Smooth muscle cell (in vitro differentiated cells): ENCODE data around the gene CRYBG1. TPM values are rescaled to one million over a fixed set of nuclear protein-coding genes. Genes with fewer than 3 reads are reported as not detected.
"Not testable (repeated sequence)": the region's sequence is repeated elsewhere in the genome, so short reads cannot be mapped to it uniquely, and the experiment has no call there.

Experiments used
- DNase-seq: peaks from one replicate; lab custom pipeline; 2025; ENCODE audit not compliant: unreplicated experiment; lab: John Stamatoyannopoulos, UW
- H2AFZ ChIP-seq: fragments of 200-600 bp; sonication (generic); 2 replicates; pipeline ENCODE4 v1.6.0; 2016; ENCODE audit warnings: antibody characterized with exemption, low read depth, mild to moderate bottlenecking
- H3F3A ChIP-seq: fragments of 200-600 bp; sonication (generic); 2 replicates; pipeline ENCODE4 v1.6.0; 2017; ENCODE audit warnings: antibody characterized with exemption, low read depth
- H3K27ac ChIP-seq: fragments of 200-600 bp; sonication (generic); 2 replicates; pipeline ENCODE4 v1.5.1; 2016; ENCODE audit warnings: low read depth, mild to moderate bottlenecking
- H3K27me3 ChIP-seq: fragments of 200-600 bp; sonication (generic); 2 replicates; pipeline ENCODE4 v1.6.1; 2016; ENCODE audit warnings: low read depth, mild to moderate bottlenecking
- H3K36me3 ChIP-seq: fragments of 200-600 bp; sonication (generic); 2 replicates; pipeline ENCODE4 v1.5.1; 2016; ENCODE audit warnings: low read depth
- H3K4me1 ChIP-seq: fragments of 200-600 bp; sonication (generic); 2 replicates; pipeline ENCODE4 v1.5.1; 2016; ENCODE audit warnings: low read depth
- H3K4me2 ChIP-seq: fragments of 200-600 bp; sonication (generic); 2 replicates; pipeline ENCODE4 v1.6.0; 2016; ENCODE audit warnings: mild to moderate bottlenecking
- H3K4me3 ChIP-seq: fragments of 200-600 bp; sonication (generic); 2 replicates; pipeline ENCODE4 v1.5.1; 2016; ENCODE audit warnings: mild to moderate bottlenecking
- H3K79me2 ChIP-seq: fragments of 200-600 bp; sonication (generic); 2 replicates; pipeline ENCODE4 v1.6.0; 2016; ENCODE audit warnings: low read depth, mild to moderate bottlenecking
- H3K9ac ChIP-seq: fragments of 200-600 bp; sonication (generic); 2 replicates; pipeline ENCODE4 v1.6.0; 2016; ENCODE audit warnings: low read depth
- H3K9me3 ChIP-seq: fragments of 200-600 bp; sonication (generic); replicated peaks from 2 replicates; pipeline ENCODE4 v1.5.1; 2016; ENCODE audit warnings: low read depth
- H4K20me1 ChIP-seq: fragments of 200-600 bp; sonication (generic); 2 replicates; pipeline ENCODE4 v1.6.0; 2016; ENCODE audit warnings: low read depth
- WGBS: methylation state at CpG from one replicate; pipeline ENCODE4 v1.1.7; 2016; ENCODE audit warnings: low lambda C conversion rate; 5-methylcytosine and 5-hydroxymethylcytosine counted together
- polyA plus RNA-seq: library from polyadenylated mRNA; unstranded; fragments of >200 nt; fragmentation: Nextera tagmentation; extraction: Ambion mirVana; gene quantifications from 2 replicates; pipeline ENCODE4 v1.2.1, GENCODE V29; 2016
- total RNA-seq: library from RNA; depleted of rRNA; stranded (reverse); fragments of >200 nt; gene quantifications from 2 replicates; pipeline ENCODE4 v1.2.3, GENCODE V29; 2014
- TF ChIP-seq, protein P1 (sequence below): fragments of 200-600 bp; sonication (generic); IDR thresholded peaks from 2 replicates; pipeline ENCODE4 v1.5.1; 2017; ENCODE audit warnings: borderline replicate concordance, mild to moderate bottlenecking, antibody characterized with exemption; ENCODE audit not compliant: insufficient read depth, poor library complexity, severe bottlenecking

CRYBG1 gene
- total and polyA plus RNA-seq, 2 experiments from 2014 or later = 0.98 to 11.9 TPM

DNA sequence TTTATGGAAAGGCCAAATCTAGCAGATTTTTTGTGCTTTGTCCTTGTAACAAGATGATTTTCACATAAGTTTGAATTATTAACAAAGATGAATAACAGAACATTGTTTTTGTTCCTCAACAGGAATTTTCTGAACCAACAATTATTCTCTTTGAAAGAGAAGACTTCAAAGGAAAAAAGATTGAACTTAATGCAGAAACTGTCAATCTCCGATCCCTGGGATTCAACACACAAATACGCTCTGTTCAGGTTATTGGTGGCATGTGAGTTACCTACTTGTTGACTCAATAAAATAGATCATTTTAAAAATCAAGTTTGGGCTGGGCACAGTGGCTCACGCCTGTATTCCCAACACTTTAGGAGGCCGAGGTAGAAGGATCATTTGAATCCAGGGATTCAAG is 197.8 kb downstream of the CRYBG1 start:
- H3K9me3 ChIP-seq = no peaks in the 10 kb centered on the region
- H3K9ac ChIP-seq = no peak overlapping the region
- no peaks in the 10 kb centered on the region for H3K27me3 ChIP-seq
- H4K20me1 ChIP-seq = no peaks in the 10 kb centered on the region
- no peaks in the 10 kb centered on the region for H3K4me1 ChIP-seq
- no peak overlapping the region for H3K4me3 ChIP-seq
- no peak for DNase-seq
- H3F3A ChIP-seq = no peaks in the 10 kb centered on the region
- WGBS = 85% methylated on average over 4 of the region's 4 CpGs
- no peak overlapping the region for H2AFZ ChIP-seq
- no peak overlapping the region for H3K4me2 ChIP-seq
- H3K79me2 ChIP-seq = no peaks in the 10 kb centered on the region
- H3K36me3 ChIP-seq = no peaks in the 10 kb centered on the region
- H3K27ac ChIP-seq = peak overlapping the region; percentile 9
- TF ChIP-seq, protein P1, sequence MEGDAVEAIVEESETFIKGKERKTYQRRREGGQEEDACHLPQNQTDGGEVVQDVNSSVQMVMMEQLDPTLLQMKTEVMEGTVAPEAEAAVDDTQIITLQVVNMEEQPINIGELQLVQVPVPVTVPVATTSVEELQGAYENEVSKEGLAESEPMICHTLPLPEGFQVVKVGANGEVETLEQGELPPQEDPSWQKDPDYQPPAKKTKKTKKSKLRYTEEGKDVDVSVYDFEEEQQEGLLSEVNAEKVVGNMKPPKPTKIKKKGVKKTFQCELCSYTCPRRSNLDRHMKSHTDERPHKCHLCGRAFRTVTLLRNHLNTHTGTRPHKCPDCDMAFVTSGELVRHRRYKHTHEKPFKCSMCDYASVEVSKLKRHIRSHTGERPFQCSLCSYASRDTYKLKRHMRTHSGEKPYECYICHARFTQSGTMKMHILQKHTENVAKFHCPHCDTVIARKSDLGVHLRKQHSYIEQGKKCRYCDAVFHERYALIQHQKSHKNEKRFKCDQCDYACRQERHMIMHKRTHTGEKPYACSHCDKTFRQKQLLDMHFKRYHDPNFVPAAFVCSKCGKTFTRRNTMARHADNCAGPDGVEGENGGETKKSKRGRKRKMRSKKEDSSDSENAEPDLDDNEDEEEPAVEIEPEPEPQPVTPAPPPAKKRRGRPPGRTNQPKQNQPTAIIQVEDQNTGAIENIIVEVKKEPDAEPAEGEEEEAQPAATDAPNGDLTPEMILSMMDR = no peak

DNA sequence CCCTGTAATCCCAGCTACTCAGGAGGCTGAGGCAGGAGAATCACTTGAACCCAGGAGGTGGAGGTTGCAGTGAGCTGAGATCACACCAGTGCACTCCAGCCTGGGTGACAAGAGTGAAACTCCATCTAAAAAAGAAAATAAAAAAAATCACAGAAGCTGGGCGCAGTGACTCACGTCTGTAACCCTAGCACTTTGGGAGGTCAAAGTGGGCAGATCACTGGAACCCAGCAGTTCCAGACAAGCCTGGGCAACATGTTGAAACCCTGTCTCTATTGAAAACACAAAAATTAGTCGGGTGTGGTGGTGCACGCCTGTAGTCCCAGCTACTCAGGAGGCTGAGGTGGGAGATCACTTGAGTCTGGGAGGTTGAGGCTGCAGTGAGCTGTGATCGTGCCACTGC is 199.1 kb downstream of the CRYBG1 start:
- not testable (repeated sequence) for H3K4me2 ChIP-seq, H3K27ac ChIP-seq, H3K36me3 ChIP-seq, H3K9ac ChIP-seq, H3K27me3 ChIP-seq, H3F3A ChIP-seq, H4K20me1 ChIP-seq, DNase-seq, H3K4me1 ChIP-seq, H2AFZ ChIP-seq, H3K79me2 ChIP-seq, H3K4me3 ChIP-seq, H3K9me3 ChIP-seq
- 92% methylated on average over 5 of the region's 5 CpGs for WGBS

DNA sequence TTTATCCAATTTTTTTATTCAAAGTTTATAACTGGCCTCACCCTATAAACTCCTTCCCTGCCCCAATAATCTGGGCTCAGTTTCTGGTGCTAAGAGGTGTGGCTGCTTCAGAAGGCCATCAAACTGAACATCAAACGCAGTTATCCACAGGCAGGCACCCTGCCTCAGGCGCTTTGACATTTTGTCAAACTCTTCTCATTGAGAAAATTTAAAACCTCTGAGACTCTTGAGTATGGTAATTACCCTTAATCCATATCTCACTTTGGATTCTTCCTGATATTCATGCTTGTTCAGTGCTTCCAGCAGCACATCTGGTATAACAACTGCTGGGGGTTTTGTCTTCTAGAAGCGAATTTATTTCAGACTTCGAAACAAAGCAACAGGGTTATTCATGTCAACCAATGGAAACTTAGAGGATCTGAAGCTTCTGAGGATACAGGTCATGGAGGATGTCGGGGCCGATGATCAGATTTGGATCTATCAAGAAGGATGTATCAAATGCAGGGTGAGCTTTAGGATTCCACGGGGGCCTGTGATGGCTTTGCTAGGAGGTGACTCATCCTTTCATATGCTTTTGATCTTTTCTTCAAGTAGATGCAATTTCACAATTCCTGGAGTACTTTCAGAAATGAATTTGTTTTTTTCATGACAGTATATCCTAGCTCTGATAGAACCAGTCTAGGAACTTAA is 200.6 kb downstream of the CRYBG1 start:
- H3K4me2 ChIP-seq = peak overlapping the region; percentile 23
- no peaks in the 10 kb centered on the region for H3K27me3 ChIP-seq
- H3K9ac ChIP-seq = no peak overlapping the region
- H3K36me3 ChIP-seq = no peaks in the 10 kb centered on the region
- H3F3A ChIP-seq = no peaks in the 10 kb centered on the region
- H4K20me1 ChIP-seq = no peaks in the 10 kb centered on the region
- no peak overlapping the region for H3K4me3 ChIP-seq
- H3K9me3 ChIP-seq = no peaks in the 10 kb centered on the region
- H2AFZ ChIP-seq = no peak overlapping the region
- 66% methylated on average over 7 of the region's 7 CpGs for WGBS
- TF ChIP-seq, protein P1 = no peak
- DNase-seq = no peak
- H3K79me2 ChIP-seq = no peaks in the 10 kb centered on the region
- H3K27ac ChIP-seq = peak overlapping the region; percentile 11
- H3K4me1 ChIP-seq = no peaks in the 10 kb centered on the region

DNA sequence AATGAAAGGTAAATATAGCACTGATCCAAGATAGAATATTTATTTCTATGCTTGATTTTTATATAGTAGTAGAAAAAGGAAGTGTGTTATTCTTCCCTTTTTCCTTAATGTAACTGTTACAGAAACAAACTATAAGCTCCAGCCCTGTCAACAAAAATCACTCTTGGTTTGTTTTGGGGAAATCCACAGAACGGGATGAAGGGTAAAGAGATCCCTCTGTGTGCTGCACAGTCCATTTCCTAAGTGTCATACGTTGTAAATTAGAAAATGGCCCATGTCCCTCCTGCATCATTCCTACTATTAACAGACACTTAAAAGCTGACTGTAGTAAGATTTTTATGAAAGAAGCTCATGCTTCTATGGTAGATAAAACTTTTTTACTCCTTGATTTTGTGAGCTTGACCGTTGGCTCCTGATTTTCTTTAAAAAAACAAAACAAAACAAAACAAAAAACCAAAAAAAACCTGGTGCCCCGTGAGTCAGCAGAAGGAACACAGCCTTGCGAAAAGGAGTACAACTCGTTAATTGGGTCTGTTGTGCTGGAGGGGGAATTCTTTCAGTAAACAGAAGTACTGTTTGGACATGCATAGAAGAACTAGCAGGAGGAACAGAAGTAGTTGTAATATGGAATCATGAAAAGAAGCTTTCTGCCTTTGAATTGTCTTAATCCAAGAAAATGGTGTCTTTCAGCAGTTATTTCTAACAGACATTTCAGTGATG is 201.3 kb downstream of the CRYBG1 start:
- no peaks in the 10 kb centered on the region for H3K9me3 ChIP-seq
- H3F3A ChIP-seq = no peaks in the 10 kb centered on the region
- TF ChIP-seq, protein P1 = no peak
- no peak for DNase-seq
- no peaks in the 10 kb centered on the region for H3K4me1 ChIP-seq
- H3K27ac ChIP-seq = peak overlapping the region; percentile 11
- no peaks in the 10 kb centered on the region for H4K20me1 ChIP-seq
- WGBS = 51% methylated on average over 6 of the region's 6 CpGs
- no peak overlapping the region for H3K4me3 ChIP-seq
- no peak overlapping the region for H2AFZ ChIP-seq
- no peaks in the 10 kb centered on the region for H3K27me3 ChIP-seq
- no peak overlapping the region for H3K9ac ChIP-seq
- peak overlapping the region; percentile 23 for H3K4me2 ChIP-seq
- no peaks in the 10 kb centered on the region for H3K79me2 ChIP-seq
- H3K36me3 ChIP-seq = no peaks in the 10 kb centered on the region
